ENCODE data around the gene MSRB3. TPM values are rescaled to one million over a fixed set of nuclear protein-coding genes. Genes with fewer than 3 reads are reported as not detected.

MSRB3 gene
- total RNA-seq, 1 donor from 2014 or later, result 18.3 TPM

GRCh38 chr12:65504417-65504816 is 225.9 kb downstream of the MSRB3 start:
- Histone ChIP-seq H3K4me3 (ENCODE audit: low read depth, low read length) (no peak overlapping the region), H3K27me3 (ENCODE audit: control insufficient read depth, insufficient read depth, low read length) (no peaks in the 10 kb centered on the region), H3K36me3 (ENCODE audit: control insufficient read depth, insufficient read depth, low read length) (no peaks in the 10 kb centered on the region)
- no peak for TF ChIP-seq CTCF (IDR thresholded peaks at IDR 0.05; ENCODE audit: insufficient read depth, low read length, poor library complexity, severe bottlenecking)
- no peak for DNase-seq (ENCODE audit: low read depth)

DNA sequence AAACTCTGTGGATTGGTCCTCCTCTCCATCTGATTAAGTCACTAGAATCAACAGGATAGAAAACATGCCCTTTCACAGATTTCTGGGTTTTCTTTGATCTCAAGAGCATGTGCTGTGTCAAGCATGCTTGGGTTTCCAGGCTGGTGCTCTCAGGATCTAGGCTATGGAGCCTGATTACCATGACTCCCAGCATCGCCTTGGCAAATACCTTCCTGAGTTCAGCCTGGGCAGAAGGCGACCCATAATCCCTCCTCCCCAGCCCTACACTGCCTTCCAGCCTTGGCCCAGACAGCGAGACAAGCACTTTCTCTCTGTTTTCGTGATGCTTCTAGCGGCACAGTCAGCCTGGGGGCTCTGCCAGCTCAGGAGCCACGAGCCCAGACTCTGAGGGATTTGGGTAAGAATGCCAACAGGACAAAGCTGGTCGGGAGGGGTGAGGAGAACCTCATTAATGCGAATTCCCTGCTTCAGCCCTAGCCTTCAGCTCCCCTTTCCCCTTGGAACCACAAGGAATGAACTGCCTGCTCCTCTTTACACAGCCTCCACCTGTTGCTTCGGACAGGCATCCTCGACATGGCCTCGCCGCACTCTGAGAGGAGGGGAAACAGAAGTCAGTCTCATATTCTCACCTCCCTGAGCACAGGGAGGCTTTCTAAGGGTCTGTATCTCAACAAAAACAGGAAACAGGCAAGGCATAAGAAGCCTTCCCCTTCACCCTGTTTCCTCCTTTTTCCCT is 227.1 kb downstream of the MSRB3 start:
- no peaks in the 10 kb centered on the region for H3K27me3 ChIP-seq (ENCODE audit: control insufficient read depth, insufficient read depth, low read length)
- H3K36me3 ChIP-seq (ENCODE audit: control insufficient read depth, insufficient read depth, low read length), result no peaks in the 10 kb centered on the region
- H3K4me3 ChIP-seq (ENCODE audit: low read depth, low read length), result no peak overlapping the region
- no peak for DNase-seq (ENCODE audit: low read depth)
- no peak for TF ChIP-seq CTCF (IDR thresholded peaks at IDR 0.05; ENCODE audit: insufficient read depth, low read length, poor library complexity, severe bottlenecking)

- no peaks in the 10 kb centered on the region for H3K27me3 ChIP-seq (ENCODE audit: control insufficient read depth, insufficient read depth, low read length)
- no peak for DNase-seq (ENCODE audit: low read depth)
- no peak for TF ChIP-seq CTCF (IDR thresholded peaks at IDR 0.05; ENCODE audit: insufficient read depth, low read length, poor library complexity, severe bottlenecking)
- no peak overlapping the region for H3K4me3 ChIP-seq (ENCODE audit: low read depth, low read length)
- no peaks in the 10 kb centered on the region for H3K36me3 ChIP-seq (ENCODE audit: control insufficient read depth, insufficient read depth, low read length)
Measured at GRCh38 chr12:65508276-65509035, 230.0 kb downstream of the MSRB3 start.

GRCh38 chr12:65510007-65510406 is 231.5 kb downstream of the MSRB3 start:
- H3K36me3 ChIP-seq (ENCODE audit: control insufficient read depth, insufficient read depth, low read length), result no peaks in the 10 kb centered on the region
- TF ChIP-seq CTCF (IDR thresholded peaks at IDR 0.05; ENCODE audit: insufficient read depth, low read length, poor library complexity, severe bottlenecking), result no peak
- no peak for DNase-seq (ENCODE audit: low read depth)
- no peaks in the 10 kb centered on the region for H3K27me3 ChIP-seq (ENCODE audit: control insufficient read depth, insufficient read depth, low read length)
- no peak overlapping the region for H3K4me3 ChIP-seq (ENCODE audit: low read depth, low read length)

DNA sequence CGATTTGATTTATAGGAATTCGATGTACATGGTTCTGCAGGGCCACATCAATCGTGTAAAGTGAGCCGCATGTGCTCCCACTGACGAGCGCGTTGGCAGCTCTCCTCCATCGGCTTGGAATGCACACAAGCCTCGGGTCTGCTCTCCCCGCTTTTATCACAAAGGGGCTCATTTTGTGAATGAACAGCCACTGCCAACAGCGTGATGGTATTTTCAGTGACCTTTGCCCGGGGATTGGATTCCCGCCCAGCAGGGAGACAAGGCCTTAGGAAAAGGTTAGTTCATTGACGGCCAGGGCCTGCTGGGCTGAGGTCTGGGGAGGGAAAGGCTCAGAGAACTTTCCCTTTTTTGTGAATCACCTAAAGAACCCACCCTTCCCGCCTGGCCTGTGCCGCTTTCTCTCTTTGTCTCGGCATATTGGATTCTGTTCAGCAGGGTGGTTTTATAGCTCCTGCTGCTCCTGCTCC is 232.1 kb downstream of the MSRB3 start:
- no peak overlapping the region for H3K4me3 ChIP-seq (ENCODE audit: low read depth, low read length)
- no peak for DNase-seq (ENCODE audit: low read depth)
- no peaks in the 10 kb centered on the region for H3K27me3 ChIP-seq (ENCODE audit: control insufficient read depth, insufficient read depth, low read length)
- H3K36me3 ChIP-seq (ENCODE audit: control insufficient read depth, insufficient read depth, low read length), result no peaks in the 10 kb centered on the region
- TF ChIP-seq CTCF (IDR thresholded peaks at IDR 0.05; ENCODE audit: insufficient read depth, low read length, poor library complexity, severe bottlenecking), result no peak

Measured in kidney epithelial cell (primary cell).